OCI-LY1 (cell line): ENCODE measurements around the gene LRRTM3.

Experiments
- H2AFZ ChIP-seq: fragments of 200-600 bp; sonication (generic), shearing (Covaris generic); 2 replicates; pipeline ENCODE4 v1.6.0; 2014; ENCODE audit warnings: antibody characterized with exemption, mild to moderate bottlenecking, low read length
- H3F3A ChIP-seq: fragments of 200-600 bp; sonication (generic), shearing (Covaris generic); 2 replicates; pipeline ENCODE4 v1.6.0; 2014; ENCODE audit warnings: mild to moderate bottlenecking, antibody characterized with exemption, low read length, moderate library complexity; ENCODE audit not compliant: insufficient read depth
- H3K27ac ChIP-seq: fragments of 200-600 bp; sonication (generic); 2 replicates; pipeline ENCODE4 v1.5.1; 2014; ENCODE audit warnings: low read length, mixed run types, mild to moderate bottlenecking, low read depth; ENCODE audit not compliant: poor library complexity, severe bottlenecking
- H3K27me3 ChIP-seq: fragments of 200-600 bp; sonication (generic); 2 replicates; pipeline ENCODE4 v1.6.0; 2014; ENCODE audit warnings: antibody characterized with exemption, mild to moderate bottlenecking, low read length, moderate library complexity; ENCODE audit not compliant: insufficient read depth
- H3K36me3 ChIP-seq: fragments of 200-600 bp; sonication (generic); 2 replicates; pipeline ENCODE4 v1.6.1; 2014; ENCODE audit warnings: mild to moderate bottlenecking, antibody characterized with exemption, low read length, moderate library complexity, mixed read lengths; ENCODE audit not compliant: insufficient read depth
- H3K4me1 ChIP-seq: fragments of 200-600 bp; sonication (generic); 2 replicates; pipeline ENCODE4 v1.5.1; 2014; ENCODE audit warnings: mild to moderate bottlenecking, low read length, moderate library complexity; ENCODE audit not compliant: insufficient read depth, severe bottlenecking
- H3K4me2 ChIP-seq: fragments of 200-600 bp; sonication (generic), shearing (Covaris generic); 2 replicates; pipeline ENCODE4 v1.6.1; 2014; ENCODE audit warnings: low read length
- H3K4me3 ChIP-seq: fragments of 200-600 bp; sonication (generic); 2 replicates; pipeline ENCODE4 v1.5.1; 2014; ENCODE audit warnings: low read length, low read depth, mild to moderate bottlenecking, mixed read lengths; ENCODE audit not compliant: poor library complexity, severe bottlenecking
- H3K79me2 ChIP-seq: fragments of 200-600 bp; shearing (Covaris generic); 2 replicates; pipeline ENCODE4 v1.6.1; 2016; ENCODE audit warnings: mixed run types, low read length, mixed read lengths; ENCODE audit not compliant: insufficient read depth
- H3K9ac ChIP-seq: fragments of 200-600 bp; sonication (generic), shearing (Covaris generic); 2 replicates; pipeline ENCODE4 v1.6.1; 2014; ENCODE audit warnings: mild to moderate bottlenecking, low read length, mixed read lengths
- H3K9me2 ChIP-seq: fragments of 200-600 bp; sonication (generic), shearing (Covaris generic); 2 replicates; pipeline ENCODE4 v1.6.1; 2014; ENCODE audit warnings: low read depth, mild to moderate bottlenecking, low read length, mixed read lengths
- H3K9me3 ChIP-seq: fragments of 200-600 bp; shearing (Covaris generic); 2 replicates; pipeline ENCODE4 v1.6.1; 2014; ENCODE audit warnings: low read length, mixed read lengths
- H4K20me1 ChIP-seq: fragments of 200-600 bp; sonication (generic), shearing (Covaris generic); 2 replicates; pipeline ENCODE4 v1.6.0; 2016; ENCODE audit warnings: mild to moderate bottlenecking, low read length; ENCODE audit not compliant: insufficient read depth
- EZH2 ChIP-seq: fragments of 200-600 bp; sonication (generic), shearing (Covaris generic); IDR thresholded peaks from 2 replicates; pipeline ENCODE4 v1.8.0; 2017; ENCODE audit warnings: borderline replicate concordance, mixed run types, mild to moderate bottlenecking, antibody characterized with exemption, low read length, moderate library complexity, mixed read lengths
- TF ChIP-seq, protein P1 (sequence below): fragments of 200-600 bp; sonication (generic), shearing (Covaris generic); IDR thresholded peaks from 2 replicates; pipeline ENCODE4 v1.5.1; 2017; ENCODE audit warnings: mild to moderate bottlenecking, antibody characterized with exemption, low read length, moderate library complexity, mixed read lengths

Gene LRRTM3

DNA sequence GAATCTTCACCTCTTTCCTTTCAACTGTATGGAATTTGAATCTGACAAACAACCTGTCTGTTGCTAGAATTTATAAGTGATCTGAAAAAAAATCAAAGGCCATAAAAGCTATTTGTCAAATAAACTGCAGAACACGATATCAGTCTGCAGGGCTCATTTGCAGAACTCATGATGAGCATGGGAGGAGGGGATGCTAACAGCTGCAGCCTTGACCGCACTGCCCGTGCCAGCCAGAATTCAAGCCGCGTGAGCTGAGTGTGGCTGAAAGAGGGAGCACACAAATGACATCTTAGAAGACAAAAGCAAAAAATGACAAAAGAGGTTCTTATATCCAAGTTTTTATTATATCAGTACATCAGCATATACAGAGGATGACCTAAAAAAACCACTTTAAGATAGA lies 15.7 kb downstream of the LRRTM3 start:
- Histone ChIP-seq H2AFZ (no peak overlapping the region), H4K20me1 (no peaks in the 10 kb centered on the region), H3F3A (no peaks in the 10 kb centered on the region), H3K36me3 (no peaks in the 10 kb centered on the region), H3K27ac (no peak overlapping the region), H3K79me2 (no peaks in the 10 kb centered on the region), H3K4me3 (no peak overlapping the region), H3K9me2 (no peaks in the 10 kb centered on the region), H3K27me3 (no peaks in the 10 kb centered on the region), H3K4me2 (no peak overlapping the region), H3K9ac (no peak overlapping the region), H3K9me3 (no peaks in the 10 kb centered on the region), H3K4me1 (no peaks in the 10 kb centered on the region)
- TF ChIP-seq, protein P1, sequence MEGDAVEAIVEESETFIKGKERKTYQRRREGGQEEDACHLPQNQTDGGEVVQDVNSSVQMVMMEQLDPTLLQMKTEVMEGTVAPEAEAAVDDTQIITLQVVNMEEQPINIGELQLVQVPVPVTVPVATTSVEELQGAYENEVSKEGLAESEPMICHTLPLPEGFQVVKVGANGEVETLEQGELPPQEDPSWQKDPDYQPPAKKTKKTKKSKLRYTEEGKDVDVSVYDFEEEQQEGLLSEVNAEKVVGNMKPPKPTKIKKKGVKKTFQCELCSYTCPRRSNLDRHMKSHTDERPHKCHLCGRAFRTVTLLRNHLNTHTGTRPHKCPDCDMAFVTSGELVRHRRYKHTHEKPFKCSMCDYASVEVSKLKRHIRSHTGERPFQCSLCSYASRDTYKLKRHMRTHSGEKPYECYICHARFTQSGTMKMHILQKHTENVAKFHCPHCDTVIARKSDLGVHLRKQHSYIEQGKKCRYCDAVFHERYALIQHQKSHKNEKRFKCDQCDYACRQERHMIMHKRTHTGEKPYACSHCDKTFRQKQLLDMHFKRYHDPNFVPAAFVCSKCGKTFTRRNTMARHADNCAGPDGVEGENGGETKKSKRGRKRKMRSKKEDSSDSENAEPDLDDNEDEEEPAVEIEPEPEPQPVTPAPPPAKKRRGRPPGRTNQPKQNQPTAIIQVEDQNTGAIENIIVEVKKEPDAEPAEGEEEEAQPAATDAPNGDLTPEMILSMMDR, result no peak
- TF ChIP-seq EZH2, result no peak

DNA sequence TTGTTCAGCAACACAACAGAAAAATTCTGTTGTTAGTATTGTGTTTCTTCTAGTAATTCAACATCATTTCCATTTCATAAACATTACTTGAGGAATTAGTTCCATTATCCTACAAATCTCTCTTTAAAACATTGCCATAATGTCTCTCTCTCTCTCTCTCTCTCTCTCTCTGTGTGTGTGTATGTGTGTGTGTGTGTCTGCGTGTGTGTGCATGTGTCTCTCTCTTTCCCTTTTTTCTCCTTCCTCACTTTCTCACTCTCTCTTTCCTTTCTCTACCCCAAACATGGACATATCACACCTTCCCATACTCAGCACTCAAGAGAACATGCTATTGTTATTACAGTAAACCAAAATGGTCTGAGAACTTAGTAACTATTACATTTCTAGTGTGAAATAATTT lies 16.6 kb downstream of the LRRTM3 start:
- Histone ChIP-seq H4K20me1 (no peaks in the 10 kb centered on the region), H3K9me2 (no peaks in the 10 kb centered on the region), H3K9me3 (no peaks in the 10 kb centered on the region), H2AFZ (no peak overlapping the region), H3K36me3 (no peaks in the 10 kb centered on the region), H3K4me1 (no peaks in the 10 kb centered on the region), H3K27ac (no peak overlapping the region), H3F3A (no peaks in the 10 kb centered on the region), H3K27me3 (no peaks in the 10 kb centered on the region), H3K4me2 (no peak overlapping the region), H3K9ac (no peak overlapping the region), H3K79me2 (no peaks in the 10 kb centered on the region), H3K4me3 (no peak overlapping the region)
- no peak for TF ChIP-seq EZH2
- TF ChIP-seq, protein P1, result no peak

DNA sequence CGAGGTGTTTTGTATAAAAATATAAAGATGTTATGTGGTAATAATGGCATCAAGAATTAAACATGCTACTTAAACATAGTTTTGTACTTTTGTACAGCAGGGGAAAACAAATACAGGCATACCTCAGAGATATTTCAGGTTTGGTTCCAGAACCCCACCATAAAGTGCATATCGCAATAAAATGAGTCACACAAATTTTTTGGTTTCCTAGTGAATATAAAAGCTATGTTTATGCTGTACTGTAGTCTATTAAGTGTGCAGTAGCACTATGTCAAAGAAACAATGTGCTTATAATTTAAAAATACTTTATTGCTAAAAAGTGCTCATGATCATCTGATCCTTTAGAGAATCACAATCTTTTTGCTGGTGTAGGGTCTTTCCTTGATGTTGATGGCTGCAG lies 17.8 kb downstream of the LRRTM3 start:
- H3K79me2 ChIP-seq, result no peaks in the 10 kb centered on the region
- H3K9me2 ChIP-seq, result no peaks in the 10 kb centered on the region
- no peak overlapping the region for H3K27ac ChIP-seq
- no peaks in the 10 kb centered on the region for H3F3A ChIP-seq
- TF ChIP-seq EZH2, result no peak
- TF ChIP-seq, protein P1, result no peak
- no peaks in the 10 kb centered on the region for H3K27me3 ChIP-seq
- no peaks in the 10 kb centered on the region for H3K9me3 ChIP-seq
- H2AFZ ChIP-seq, result no peak overlapping the region
- no peak overlapping the region for H3K4me3 ChIP-seq
- H3K4me2 ChIP-seq, result no peak overlapping the region
- no peaks in the 10 kb centered on the region for H3K4me1 ChIP-seq
- H3K36me3 ChIP-seq, result no peaks in the 10 kb centered on the region
- H3K9ac ChIP-seq, result no peak overlapping the region
- no peaks in the 10 kb centered on the region for H4K20me1 ChIP-seq
